Measurements from ENCODE around the gene RARG.
"Not testable (repeated sequence)": the region's sequence is repeated elsewhere in the genome, so short reads cannot be mapped to it uniquely, and the experiment has no call there.

RARG gene

GRCh38 chr12:53191096-53191884 is 40.7 kb downstream of the RARG start:
- no peak for DNase-seq (ENCODE audit: low read depth in 2 of 2)

DNA sequence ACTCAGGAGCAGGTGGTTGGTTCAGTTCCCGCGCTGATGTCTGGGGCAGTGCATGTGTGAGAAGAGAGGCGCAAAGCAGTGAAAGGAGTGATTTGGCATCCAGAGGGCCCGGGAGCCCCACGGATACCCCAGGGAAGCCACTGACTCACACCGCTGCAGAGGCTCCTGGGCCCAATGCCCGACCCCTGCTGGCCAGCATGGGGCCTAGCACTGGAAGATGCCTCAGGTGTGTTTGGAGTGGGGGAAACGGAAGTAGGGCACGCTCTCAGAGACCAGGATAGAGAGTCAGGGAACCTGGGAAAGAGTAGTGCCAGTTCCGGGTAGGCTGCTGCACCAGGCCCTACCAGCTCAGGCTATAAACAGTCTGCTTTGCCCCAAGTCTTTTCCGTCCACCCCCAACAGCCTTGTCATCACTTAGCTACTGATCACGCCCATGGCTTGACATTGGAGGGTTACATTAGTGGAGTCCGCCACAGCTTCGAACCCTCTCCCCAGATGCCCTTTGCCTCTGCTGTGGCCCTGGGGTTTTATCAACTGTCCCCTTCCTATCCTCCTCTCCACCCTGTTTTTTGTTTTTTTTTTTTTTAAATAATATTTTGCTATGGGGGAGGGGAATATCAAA is 41.8 kb downstream of the RARG start:
- DNase-seq (ENCODE audit: low read depth in 2 of 2): peak in 1 of 2 donors; percentile 20

GRCh38 chr12:53187145-53187899 is 44.7 kb downstream of the RARG start:
- DNase-seq (ENCODE audit: low read depth in 2 of 2): no peak

- no peak for DNase-seq (ENCODE audit: low read depth in 2 of 2)
These were observed 45.3 kb downstream of the RARG start for GRCh38 chr12:53186745-53187144.

DNA sequence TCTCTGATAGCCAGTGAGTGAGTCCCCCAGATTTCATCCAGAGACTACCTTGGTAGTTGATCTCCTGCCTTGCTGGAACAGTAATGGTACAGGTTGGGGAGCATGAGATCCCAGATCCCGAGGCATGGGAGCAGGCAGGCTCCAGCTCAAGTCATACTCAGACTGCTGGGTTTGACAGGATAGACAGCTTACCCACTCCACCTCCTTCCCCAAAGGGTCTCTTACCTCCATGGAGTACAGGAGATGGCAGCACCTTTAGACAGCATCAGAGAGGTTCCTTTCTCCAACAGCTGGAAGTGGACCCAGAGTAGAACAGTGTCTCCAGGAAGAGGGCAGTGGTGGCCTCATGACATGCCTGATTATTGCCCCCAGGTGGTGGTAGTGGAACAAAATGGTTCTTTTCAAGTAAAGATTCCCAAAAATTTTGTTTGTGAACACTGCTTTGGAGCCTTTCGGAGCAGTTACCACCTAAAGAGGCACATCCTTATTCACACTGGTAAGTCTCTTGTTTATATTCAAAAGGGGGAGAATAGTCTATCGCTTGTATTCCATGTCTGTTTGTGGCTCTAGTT is 46.3 kb downstream of the RARG start:
- no peak for DNase-seq (ENCODE audit: low read depth in 2 of 2)

GRCh38 chr12:53184828-53185227 is 47.2 kb downstream of the RARG start:
- DNase-seq (ENCODE audit: low read depth in 2 of 2): no peak

- DNase-seq (ENCODE audit: low read depth in 2 of 2): no peak
These were observed 49.1 kb downstream of the RARG start for GRCh38 chr12:53182903-53183302.

GRCh38 chr12:53181935-53182334 is 50.1 kb downstream of the RARG start:
- no peak for DNase-seq (ENCODE audit: low read depth in 2 of 2)

DNA sequence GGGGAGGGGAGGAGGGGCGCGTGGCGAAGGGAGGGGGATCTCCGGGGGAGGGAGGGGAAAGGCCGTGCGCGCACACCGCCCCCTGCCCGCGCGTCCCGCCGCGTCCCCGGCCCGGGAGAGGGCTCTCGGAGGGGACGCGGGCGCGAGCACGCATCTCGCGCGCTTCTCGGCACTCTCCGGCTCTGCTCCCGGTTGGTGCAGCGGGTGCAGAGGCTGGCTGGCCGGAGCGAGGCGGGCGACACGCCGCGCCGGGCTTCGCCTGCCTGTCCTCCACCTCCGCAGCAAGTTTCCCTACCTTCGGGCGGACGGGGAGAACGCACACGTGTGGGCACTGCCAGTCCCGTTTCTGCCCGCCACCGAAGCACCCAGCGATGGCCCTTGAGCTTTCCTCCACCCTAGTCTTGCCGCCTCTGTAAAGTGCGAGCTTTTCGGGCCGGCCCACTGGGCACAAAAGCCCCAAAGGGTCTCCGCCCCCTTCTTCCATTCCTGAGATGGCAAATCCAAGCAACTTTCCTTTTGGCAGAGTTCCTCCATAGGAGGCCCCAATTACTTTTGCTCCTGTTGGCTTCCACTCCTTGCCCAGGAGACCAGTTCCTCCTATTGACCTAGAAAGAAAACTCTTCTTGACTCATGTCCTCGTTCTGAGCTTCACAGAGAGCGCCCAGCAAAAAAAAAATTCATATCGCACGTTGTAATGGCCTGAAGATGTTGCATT is 50.9 kb downstream of the RARG start:
- peak; percentile 50 to 64 for DNase-seq (ENCODE audit: low read depth in 2 of 2)

DNA sequence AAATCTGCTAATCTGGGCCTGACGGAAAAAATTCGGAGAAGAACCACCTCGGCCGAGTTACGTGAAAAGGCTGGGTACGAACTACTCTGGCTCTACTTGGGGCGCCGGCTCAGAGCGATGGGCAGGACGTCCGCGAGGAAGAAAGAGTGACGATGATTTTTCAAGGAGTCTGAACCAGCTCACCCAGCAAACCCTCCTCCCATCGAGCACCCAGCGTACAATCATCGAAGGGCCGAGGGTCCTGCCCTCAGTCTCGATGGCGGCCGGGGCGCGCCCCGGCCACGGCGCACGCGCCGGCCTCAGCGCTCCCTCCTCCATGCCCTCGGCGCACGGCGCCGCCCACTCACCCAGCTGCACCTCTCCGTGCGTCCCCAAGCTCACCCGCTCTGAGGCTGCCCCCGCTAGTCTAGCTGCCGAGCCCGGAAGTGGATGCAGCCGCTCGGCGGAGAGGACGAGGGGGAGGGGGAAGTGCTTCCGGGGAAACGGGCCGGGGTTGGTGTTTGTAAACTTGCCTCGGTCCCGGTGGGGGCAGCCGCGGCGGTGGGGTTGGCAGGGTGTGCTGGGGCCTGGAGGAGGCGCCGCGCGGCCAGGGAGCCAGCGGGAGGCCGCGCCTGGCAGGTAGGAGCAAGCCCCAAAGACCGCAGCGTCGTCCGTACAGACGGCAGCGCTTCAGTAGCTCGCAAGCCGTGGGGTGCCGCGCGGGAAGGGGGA is 51.6 kb downstream of the RARG start, which contains the start of the genes CSAD and ZNF740:
Gene CSAD (minus strand): TSS at position 706 of the 711 bp plus-strand sequence. CDS start 7,455 bp downstream, outside the sequence.
Gene ZNF740 (plus strand): TSS at position 503 of the 711 bp plus-strand sequence. CDS start 1,262 bp downstream, outside the sequence.
- peak; percentile 88 to 96 for DNase-seq (ENCODE audit: low read depth in 2 of 2)

- no peak for DNase-seq (ENCODE audit: low read depth in 2 of 2)
These were observed 52.3 kb downstream of the RARG start for GRCh38 chr12:53179687-53180219.

DNA sequence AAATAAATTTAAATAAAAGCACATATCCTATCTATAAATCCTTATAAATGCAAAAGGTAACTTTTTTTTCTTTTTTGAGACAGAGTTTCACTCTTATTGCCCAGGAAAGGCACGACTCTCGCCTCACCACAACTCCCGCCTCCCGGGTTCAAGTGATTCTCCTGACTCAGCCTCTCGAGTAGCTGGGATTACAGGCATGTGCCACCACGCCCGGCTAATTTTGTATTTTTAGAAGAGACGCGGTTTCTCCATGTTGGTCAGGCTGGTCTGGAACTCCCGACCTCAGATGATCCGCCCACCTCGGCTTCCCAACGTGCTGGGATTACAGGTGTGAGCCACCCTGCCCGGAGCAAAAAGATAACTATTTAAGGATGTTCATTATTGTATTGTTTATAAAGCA is 53.2 kb downstream of the RARG start:
- not testable (repeated sequence) for DNase-seq (ENCODE audit: low read depth in 2 of 2)

GRCh38 chr12:53177447-53177846 is 54.6 kb downstream of the RARG start:
- DNase-seq (ENCODE audit: low read depth in 2 of 2): not testable (repeated sequence)

DNA sequence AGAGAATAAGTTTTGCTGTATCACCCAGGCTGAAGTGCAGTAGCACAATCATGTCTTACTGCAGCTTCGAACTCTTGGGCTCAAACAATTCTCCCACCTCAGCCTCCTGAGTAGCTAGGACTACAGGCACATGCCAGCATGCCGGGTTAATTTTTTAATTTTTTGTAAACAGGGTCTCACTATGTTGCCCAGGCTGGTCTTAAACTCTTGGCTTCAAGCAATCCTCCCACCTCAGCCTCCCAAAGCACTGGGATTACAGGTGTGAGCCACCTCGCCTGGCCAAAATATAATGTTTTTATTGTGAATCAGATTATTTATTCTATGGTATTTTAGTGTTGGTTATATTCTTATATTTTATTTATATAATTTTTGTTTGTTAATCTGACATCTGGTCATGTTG is 55.3 kb downstream of the RARG start:
- DNase-seq (ENCODE audit: low read depth in 2 of 2): no peak

DNA sequence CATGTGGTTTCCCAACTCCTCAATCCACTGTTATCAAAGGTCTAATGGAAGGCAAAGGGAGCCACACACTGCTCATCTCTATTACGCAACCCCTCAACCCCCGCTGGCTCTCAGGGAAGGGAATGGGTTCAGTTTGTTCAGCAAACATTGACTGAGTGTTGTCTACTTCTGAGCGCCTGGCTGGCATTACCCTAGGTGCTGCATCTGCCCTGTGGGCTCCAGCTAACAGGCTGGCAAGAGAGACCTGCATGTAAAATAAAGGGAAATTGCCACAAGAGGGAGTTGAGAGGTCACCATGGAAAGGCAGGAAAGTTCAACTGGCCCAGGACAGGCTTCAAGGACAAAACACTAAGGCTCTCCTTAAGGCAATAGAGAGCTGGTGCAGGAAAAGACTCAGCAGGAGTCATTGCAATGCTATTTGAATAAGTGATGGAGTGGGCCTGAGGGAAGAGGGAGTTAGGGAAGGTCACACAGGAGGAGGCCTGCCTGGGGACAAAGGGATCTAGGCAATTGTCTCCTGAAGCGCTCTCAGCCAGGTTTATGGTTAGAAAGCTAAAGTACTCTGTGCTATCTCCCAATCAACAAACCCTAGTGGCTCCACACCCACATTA is 57.0 kb downstream of the RARG start:
- DNase-seq (ENCODE audit: low read depth in 2 of 2): no peak

GRCh38 chr12:53173085-53173715 is 58.8 kb downstream of the RARG start:
- DNase-seq (ENCODE audit: low read depth in 2 of 2): no peak

DNA sequence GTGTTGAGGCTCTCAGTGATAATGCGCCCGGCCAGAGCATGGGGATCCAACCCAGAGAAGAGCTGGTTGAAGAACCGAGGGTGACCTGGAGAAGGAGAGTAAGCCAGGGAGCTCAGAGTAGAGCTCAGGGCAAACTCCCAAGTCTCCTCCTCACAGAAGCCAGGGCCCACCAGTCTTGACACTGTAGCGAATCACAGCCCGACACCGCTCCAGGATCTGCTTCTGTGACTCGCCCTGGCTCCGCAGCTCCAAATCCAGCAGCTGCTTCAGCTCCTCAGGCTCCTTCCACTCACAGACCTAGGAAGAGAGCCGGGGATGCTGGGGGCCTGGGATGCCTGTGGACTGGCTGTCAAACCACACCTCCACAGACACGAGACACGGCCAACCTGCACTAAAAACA is 59.7 kb downstream of the RARG start:
- DNase-seq (ENCODE audit: low read depth in 2 of 2): no peak

DNA sequence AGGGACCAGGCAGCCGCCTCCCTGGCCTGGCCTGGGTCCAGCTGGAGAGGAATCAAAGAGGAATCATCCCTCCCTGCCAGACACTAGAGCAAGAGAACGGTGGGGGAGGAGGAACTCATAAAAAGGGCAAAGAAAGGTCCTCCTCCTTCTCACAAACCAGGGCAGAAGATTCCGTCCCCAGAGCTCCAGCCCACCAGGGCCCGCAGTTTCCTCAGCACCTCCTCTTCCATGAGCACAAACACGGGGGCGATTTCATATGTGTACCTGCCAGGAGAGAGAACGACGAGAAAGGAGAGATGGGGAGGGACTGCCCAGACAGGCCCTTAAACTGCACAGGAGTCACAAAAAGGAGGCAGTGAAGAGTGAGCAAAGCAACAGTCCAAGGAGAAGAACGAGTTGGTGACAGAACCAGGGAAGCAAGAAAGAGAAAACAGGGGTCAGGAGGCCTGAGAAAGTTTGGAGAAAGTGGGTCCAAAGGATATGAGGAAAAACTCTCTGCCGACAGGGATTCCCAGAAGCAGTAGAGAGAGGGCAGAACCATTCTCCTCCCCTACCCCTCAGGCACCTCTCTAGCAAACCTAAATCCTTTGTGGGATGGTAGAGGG is 60.2 kb downstream of the RARG start:
- no peak for DNase-seq (ENCODE audit: low read depth in 2 of 2)
